HCT116 (cell line): ENCODE data around the gene PTPRO. TPM values are rescaled to one million over a fixed set of nuclear protein-coding genes. Genes with fewer than 3 reads are reported as not detected.

Experiments used
- ATAC-seq: fragments of 200-7000 bp; cut with Tn5 transposase; 2 replicates; pipeline ENCODE4 v1.9.1; 2020; ENCODE audit warnings: mild to moderate bottlenecking, moderate library complexity
- BruUV-seq: library from RNA; stranded (reverse); fragments of 400-500 nt; replicated peaks from 2 replicates; lab custom pipeline; 2021; lab: Mats Ljungman, UMichigan
- CTCF ChIA-PET: fragments of 300-600 bp; sonication (Branson Sonifier 250); formaldehyde crosslinking; loops from one replicate; lab custom pipeline; 2021; ENCODE audit warnings: antibody characterized with exemption; lab: Charles Lee
- POLR2A ChIA-PET: fragments of 300-600, 350-600 bp; sonication (Branson Sonifier 250); formaldehyde crosslinking; loops from one replicate; lab custom pipeline; 2021; ENCODE audit warnings: antibody characterized with exemption; lab: Charles Lee
- RAD21 ChIA-PET, 2 experiments: fragments of 300-600 bp; sonication (Branson Sonifier 250); formaldehyde crosslinking; loops; one replicate each; lab custom pipeline; 2023; ENCODE audit warnings: low total read pairs in 2 of 2; ENCODE audit not compliant: uncharacterized antibody in 2 of 2, unreplicated experiment in 2 of 2, low non-redundant PET in 1 of 2; lab: Charles Lee
- DNase-seq: peaks from one replicate; pipeline ENCODE4 v3.0.0-alpha.2; 2010; ENCODE audit warnings: low read depth, low spot score
- H2AFZ ChIP-seq: fragments of 200-600 bp; shearing (Covaris generic), sonication (generic); 2 replicates; pipeline ENCODE4 v1.6.1; 2017; ENCODE audit warnings: low read depth, mixed run types, mixed read lengths, antibody characterized with exemption, low read length; ENCODE audit not compliant: poor library complexity, severe bottlenecking
- H3K27ac ChIP-seq: 2 replicates; pipeline ENCODE4 v1.5.1; 2012; ENCODE audit warnings: low read depth, low read length
- H3K27me3 ChIP-seq: fragments of 200-600 bp; sonication (generic); 2 replicates; pipeline ENCODE4 v1.6.1; 2016; ENCODE audit warnings: mixed run types, low read length, mixed read lengths; ENCODE audit not compliant: insufficient read depth
- H3K36me3 ChIP-seq, 2 experiments: fragments of 200-500 bp in 1 of 2; fragments of 200-600 bp in 1 of 2; sonication (Bioruptor generic) in 1 of 2; sonication (generic) in 1 of 2; 2 replicates each; pipeline versions ENCODE4 v1.5.1 to v1.6.1; 2014 to 2016; ENCODE audit warnings: low read length in 2 of 2, inconsistent platforms in 1 of 2, mixed read lengths in 1 of 2, mixed run types in 1 of 2; ENCODE audit not compliant: insufficient read depth in 2 of 2, control insufficient read depth in 1 of 2
- H3K4me1 ChIP-seq, 2 experiments: fragments of 200-600 bp in 1 of 2; sonication (generic) in 1 of 2; 2 replicates each; pipeline versions ENCODE4 v1.5.1 to v1.6.1; 2012 to 2017; ENCODE audit warnings: low read length in 2 of 2, inconsistent platforms in 1 of 2, mild to moderate bottlenecking in 1 of 2, mixed read lengths in 1 of 2, mixed run types in 1 of 2, moderate library complexity in 1 of 2; ENCODE audit not compliant: insufficient read depth in 2 of 2, control insufficient read depth in 1 of 2
- H3K4me2 ChIP-seq: fragments of 200-600 bp; sonication (generic); 2 replicates; pipeline ENCODE4 v1.6.1; 2017; ENCODE audit warnings: mixed run types, low read length, mixed read lengths
- H3K4me3 ChIP-seq, 2 experiments: fragments of 200-600 bp in 1 of 2; sonication (generic) in 1 of 2; replicated peaks in 1 of 2; 2 replicates each; pipeline ENCODE4 v1.5.1; 2011 to 2016; ENCODE audit warnings: low read length in 2 of 2, control low read depth in 1 of 2, low read depth in 1 of 2, mild to moderate bottlenecking in 1 of 2, mixed read lengths in 1 of 2, mixed run types in 1 of 2
- H3K79me2 ChIP-seq: fragments of 200-600 bp; sonication (generic); 2 replicates; pipeline ENCODE4 v1.6.1; 2017; ENCODE audit warnings: mild to moderate bottlenecking, mixed run types, low read length, moderate library complexity, mixed read lengths; ENCODE audit not compliant: insufficient read depth
- H3K9ac ChIP-seq: fragments of 200-600 bp; sonication (generic); 2 replicates; pipeline ENCODE4 v1.6.1; 2016; ENCODE audit warnings: low read length, mixed read lengths
- H3K9me2 ChIP-seq: fragments of 200-600 bp; sonication (generic), shearing (Covaris generic); 2 replicates; pipeline ENCODE4 v1.6.1; 2017; ENCODE audit warnings: mixed run types, mild to moderate bottlenecking, moderate library complexity; ENCODE audit not compliant: insufficient read depth
- H3K9me3 ChIP-seq, 2 experiments: fragments of 200-500 bp in 1 of 2; fragments of 200-600 bp in 1 of 2; sonication (Bioruptor generic) in 1 of 2; sonication (generic) in 1 of 2; 2 replicates each; pipeline ENCODE4 v1.6.1; 2014 to 2017; ENCODE audit warnings: low read length in 2 of 2, mixed read lengths in 2 of 2, inconsistent platforms in 1 of 2, low read depth in 1 of 2, mild to moderate bottlenecking in 1 of 2, mixed run types in 1 of 2, moderate library complexity in 1 of 2; ENCODE audit not compliant: control insufficient read depth in 1 of 2, insufficient read depth in 1 of 2
- H4K20me1 ChIP-seq: fragments of 200-600 bp; sonication (generic), shearing (Covaris generic); 2 replicates; pipeline ENCODE4 v1.6.1; 2017; ENCODE audit warnings: mixed run types, mild to moderate bottlenecking, moderate library complexity; ENCODE audit not compliant: insufficient read depth
- CBX3 ChIP-seq: IDR thresholded peaks from 2 replicates; pipeline ENCODE4 v1.6.1; 2012; ENCODE audit warnings: low read depth
- EZH2 ChIP-seq: fragments of 200-600 bp; sonication (generic); IDR thresholded peaks from 2 replicates; pipeline ENCODE4 v1.6.1; 2017; ENCODE audit warnings: antibody characterized with exemption, mixed run types
- EZH2phosphoT487 ChIP-seq: fragments of 200-600 bp; IDR thresholded peaks from 2 replicates; pipeline ENCODE4 v1.6.1; 2018; ENCODE audit warnings: antibody characterized with exemption, borderline replicate concordance
- MAX ChIP-seq: IDR thresholded peaks from 2 replicates; pipeline ENCODE4 v1.6.1; 2012
- RAD21 ChIP-seq: IDR thresholded peaks from 2 replicates; pipeline ENCODE4 v1.6.1; 2012; ENCODE audit warnings: low read depth, mild to moderate bottlenecking
- REST ChIP-seq: IDR thresholded peaks from 2 replicates; pipeline ENCODE4 v1.6.1; 2012; ENCODE audit warnings: low read depth
- SRF ChIP-seq: IDR thresholded peaks from 2 replicates; pipeline ENCODE4 v1.6.1; 2012; ENCODE audit warnings: low read depth
- TCF7L2 ChIP-seq: IDR thresholded peaks from 2 replicates; pipeline ENCODE4 v1.7.0; 2011; ENCODE audit warnings: borderline replicate concordance, inconsistent platforms; ENCODE audit not compliant: insufficient read depth, insufficient read length; ENCODE audit errors: extremely low read depth
- ZBTB33 ChIP-seq: IDR thresholded peaks from 2 replicates; pipeline ENCODE4 v1.6.1; 2011; ENCODE audit warnings: mild to moderate bottlenecking, low read length, moderate library complexity; ENCODE audit not compliant: insufficient replicate concordance; ENCODE audit errors: extremely low read depth
- intact Hi-C: fragments of 100-400 bp; cut with micrococcal nuclease; formaldehyde crosslinking; loops from 2 replicates; pipeline ENCODE4 v1.10.0; 2022
- total RNA-seq: library from RNA; stranded (reverse); gene quantifications from one replicate; pipeline ENCODE4 v1.2.1, GENCODE V29; 2021; ENCODE audit not compliant: unreplicated experiment

Gene PTPRO
- total RNA-seq, 1 experiment from 2014 or later = not detected

- H3K9ac ChIP-seq = no peak overlapping the region
- POLR2A ChIA-PET = no interaction called here
- H3K4me2 ChIP-seq = no peak overlapping the region
- DNase-seq (no peak), ATAC-seq (no peak)
- H3K9me3 ChIP-seq = no peaks in the 10 kb centered on the region
- H3K4me3 ChIP-seq = no peak overlapping the region
- BruUV-seq = no TSS peak
- no peaks in the 10 kb centered on the region for H3K79me2 ChIP-seq
- no peak overlapping the region for H3K27ac ChIP-seq
- H3K4me1 ChIP-seq = no peaks in the 10 kb centered on the region
- intact Hi-C loops = no loop called here
- H3K27me3 ChIP-seq = peaks cover 48% of the 10 kb centered on the region
- H4K20me1 ChIP-seq = no peaks in the 10 kb centered on the region
- RAD21 ChIA-PET = no interaction called here
- CTCF ChIA-PET = no interaction called here
- no peak for TF ChIP-seq RAD21
- TF ChIP-seq SRF = no peak
- no peak for TF ChIP-seq MAX
- no peak for TF ChIP-seq TCF7L2
- TF ChIP-seq EZH2phosphoT487 = no peak
- no peak for TF ChIP-seq REST
- no peak for TF ChIP-seq EZH2
- TF ChIP-seq ZBTB33 = no peak
- TF ChIP-seq CBX3 = no peak
- no peak overlapping the region for H2AFZ ChIP-seq
- H3K9me2 ChIP-seq = no peaks in the 10 kb centered on the region
- no peaks in the 10 kb centered on the region for H3K36me3 ChIP-seq
Measured at GRCh38 chr12:15411842-15412241, 89.5 kb downstream of the PTPRO start.
